Parathyroid adenoma (tissue), 2 donors: ENCODE results near the gene EFCAB6.

ENCODE experiments used
- H2AFZ ChIP-seq: fragments of 300-600 bp; sonication (generic); one replicate; pipeline ENCODE4 v1.7.0; 2017; ENCODE audit warnings: antibody characterized with exemption, mild to moderate bottlenecking
- H3K27ac ChIP-seq: fragments of 300-600 bp; sonication (generic); one replicate; pipeline ENCODE4 v1.7.0; 2017
- H3K27me3 ChIP-seq: fragments of 300-600 bp; sonication (generic); one replicate; pipeline ENCODE4 v1.7.0; 2017; ENCODE audit warnings: low read length; ENCODE audit not compliant: control insufficient read depth, insufficient read depth
- H3K36me3 ChIP-seq: fragments of 300-600 bp; sonication (generic); one replicate; pipeline ENCODE4 v1.7.0; 2017; ENCODE audit warnings: low read length; ENCODE audit not compliant: control insufficient read depth, insufficient read depth
- H3K4me1 ChIP-seq: fragments of 300-600 bp; sonication (generic); one replicate; pipeline ENCODE4 v1.7.0; 2017; ENCODE audit warnings: control low read depth
- H3K4me2 ChIP-seq: fragments of 300-600 bp; sonication (generic); one replicate; pipeline ENCODE4 v1.7.0; 2017; ENCODE audit warnings: low read length
- H3K4me3 ChIP-seq: fragments of 300-600 bp; sonication (generic); one replicate; pipeline ENCODE4 v1.7.0; 2017; ENCODE audit warnings: low read depth, low read length
- H3K79me2 ChIP-seq: fragments of 300-600 bp; sonication (generic); one replicate; pipeline ENCODE4 v1.7.0; 2017; ENCODE audit warnings: control low read depth
- H3K9ac ChIP-seq: fragments of 300-600 bp; sonication (generic); one replicate; pipeline ENCODE4 v1.7.0; 2017; ENCODE audit warnings: mild to moderate bottlenecking
- H3K9me3 ChIP-seq: fragments of 300-600 bp; sonication (generic); one replicate; pipeline ENCODE4 v1.7.0; 2017; ENCODE audit warnings: low read length; ENCODE audit not compliant: control insufficient read depth
- CTCF ChIP-seq: fragments of 300-600 bp; sonication (generic); IDR thresholded peaks from one replicate; pipeline ENCODE4 v1.7.0; 2017; ENCODE audit warnings: antibody characterized with exemption, mild to moderate bottlenecking
- donor health status: primary hyperparathyroidism.

EFCAB6 gene

GRCh38 chr22:43510281-43511070 is 301.6 kb downstream of the EFCAB6 start:
- H3K4me1 ChIP-seq, result no peaks in the 10 kb centered on the region
- no peak overlapping the region for H3K9ac ChIP-seq
- no peak overlapping the region for H3K27ac ChIP-seq
- no peak overlapping the region for H3K4me3 ChIP-seq
- H2AFZ ChIP-seq, result no peak overlapping the region
- TF ChIP-seq CTCF, result no peak
- H3K27me3 ChIP-seq, result no peaks in the 10 kb centered on the region
- H3K9me3 ChIP-seq, result no peaks in the 10 kb centered on the region
- H3K79me2 ChIP-seq, result no peaks in the 10 kb centered on the region
- no peak overlapping the region for H3K4me2 ChIP-seq
- H3K36me3 ChIP-seq, result no peaks in the 10 kb centered on the region

- Histone ChIP-seq H3K9me3 (no peaks in the 10 kb centered on the region), H3K36me3 (no peaks in the 10 kb centered on the region), H3K27me3 (no peaks in the 10 kb centered on the region), H3K4me3 (no peak overlapping the region), H2AFZ (no peak overlapping the region), H3K4me1 (no peaks in the 10 kb centered on the region), H3K9ac (no peak overlapping the region), H3K79me2 (no peaks in the 10 kb centered on the region), H3K4me2 (no peak overlapping the region), H3K27ac (no peak overlapping the region)
- TF ChIP-seq CTCF, result no peak
These were observed 302.8 kb downstream of the EFCAB6 start for GRCh38 chr22:43509337-43509736.

GRCh38 chr22:43508489-43508888 is 303.6 kb downstream of the EFCAB6 start:
- no peak for TF ChIP-seq CTCF
- Histone ChIP-seq H3K4me3 (no peak overlapping the region), H2AFZ (no peak overlapping the region)

GRCh38 chr22:43507235-43507634 is 304.9 kb downstream of the EFCAB6 start:
- TF ChIP-seq CTCF, result no peak
- H3K4me3 ChIP-seq, result no peak overlapping the region
- no peaks in the 10 kb centered on the region for H3K79me2 ChIP-seq
- H3K9ac ChIP-seq, result no peak overlapping the region
- no peaks in the 10 kb centered on the region for H3K4me1 ChIP-seq
- H3K27me3 ChIP-seq, result no peaks in the 10 kb centered on the region
- no peak overlapping the region for H3K27ac ChIP-seq
- no peaks in the 10 kb centered on the region for H3K36me3 ChIP-seq
- H2AFZ ChIP-seq, result no peak overlapping the region
- H3K9me3 ChIP-seq, result no peaks in the 10 kb centered on the region
- no peak overlapping the region for H3K4me2 ChIP-seq

More at GRCh38 chr22:43508489-43508888, 303.6 kb downstream of the EFCAB6 start:
- no peaks in the 10 kb centered on the region for H3K79me2 ChIP-seq
- no peak overlapping the region for H3K27ac ChIP-seq
- no peak overlapping the region for H3K9ac ChIP-seq
- no peaks in the 10 kb centered on the region for H3K4me1 ChIP-seq
- H3K9me3 ChIP-seq, result no peaks in the 10 kb centered on the region
- no peaks in the 10 kb centered on the region for H3K36me3 ChIP-seq
- no peaks in the 10 kb centered on the region for H3K27me3 ChIP-seq
- no peak overlapping the region for H3K4me2 ChIP-seq

- Histone ChIP-seq H2AFZ (no peak overlapping the region), H3K4me2 (no peak overlapping the region), H3K9ac (no peak overlapping the region), H3K4me1 (no peaks in the 10 kb centered on the region), H3K27me3 (no peaks in the 10 kb centered on the region), H3K9me3 (no peaks in the 10 kb centered on the region), H3K27ac (no peak overlapping the region), H3K36me3 (no peaks in the 10 kb centered on the region), H3K4me3 (no peak overlapping the region), H3K79me2 (no peaks in the 10 kb centered on the region)
- no peak for TF ChIP-seq CTCF
These were observed 305.6 kb downstream of the EFCAB6 start for GRCh38 chr22:43506487-43506886.
